ENCODE data around the gene ZNF783. TPM values are rescaled to one million over a fixed set of nuclear protein-coding genes. Genes with fewer than 3 reads are reported as not detected.

Gene ZNF783
- total and polyA plus RNA-seq, 9 donors: 5.5 to 27.6 (median 17.0) TPM

- H3K27ac ChIP-seq: no peak overlapping the region
- H3K27me3 ChIP-seq: no peaks in the 10 kb centered on the region
- no peaks in the 10 kb centered on the region for H3K36me3 ChIP-seq
- peak overlapping the region; percentile 31 for H3K4me3 ChIP-seq
- H3K9me3 ChIP-seq: no peaks in the 10 kb centered on the region
- TF ChIP-seq CTCF (IDR thresholded peaks at IDR 0.05) (no peak), POLR2A (IDR thresholded peaks at IDR 0.05) (no peak), EP300 (IDR thresholded peaks at IDR 0.05) (no peak)
- intact Hi-C loops (cut with DNase I): no loop called here
- H3K4me1 ChIP-seq (ENCODE audit: insufficient read depth): no peaks in the 10 kb centered on the region
- 29 to 49% (median 40%) methylated on average over 5 of the region's 5 CpGs for WGBS, 3 donors
- no peak for DNase-seq
Measured at GRCh38 chr7:149321978-149322541, 60.1 kb downstream of the ZNF783 start.

- intact Hi-C loops (cut with DNase I): no loop called here
- Histone ChIP-seq H3K27me3 (no peaks in the 10 kb centered on the region), H3K4me3 (no peak overlapping the region), H3K9me3 (no peaks in the 10 kb centered on the region), H3K27ac (no peak overlapping the region), H3K4me1 (ENCODE audit: insufficient read depth) (no peaks in the 10 kb centered on the region), H3K36me3 (no peaks in the 10 kb centered on the region)
- TF ChIP-seq EP300 (IDR thresholded peaks at IDR 0.05) (no peak), CTCF (IDR thresholded peaks at IDR 0.05) (no peak), POLR2A (IDR thresholded peaks at IDR 0.05) (no peak)
- DNase-seq: no peak
Measured at GRCh38 chr7:149322737-149323136, 60.7 kb downstream of the ZNF783 start.

- intact Hi-C loops (cut with DNase I): no loop called here
- Histone ChIP-seq H3K9me3 (no peaks in the 10 kb centered on the region), H3K36me3 (no peaks in the 10 kb centered on the region), H3K27ac (no peak overlapping the region), H3K4me1 (ENCODE audit: insufficient read depth) (no peaks in the 10 kb centered on the region), H3K27me3 (no peaks in the 10 kb centered on the region), H3K4me3 (no peak overlapping the region)
- DNase-seq: no peak
- no peak for TF ChIP-seq EP300 (IDR thresholded peaks at IDR 0.05)
- no peak for TF ChIP-seq CTCF (IDR thresholded peaks at IDR 0.05)
- no peak for TF ChIP-seq POLR2A (IDR thresholded peaks at IDR 0.05)
- WGBS, 3 donors: 54 to 62% (median 60%) methylated on average over 2 of the region's 2 CpGs
Measured at GRCh38 chr7:149325248-149325647, 63.3 kb downstream of the ZNF783 start.

- Histone ChIP-seq H3K9me3 (no peaks in the 10 kb centered on the region), H3K36me3 (no peaks in the 10 kb centered on the region), H3K4me3 (no peak overlapping the region), H3K4me1 (ENCODE audit: insufficient read depth) (no peaks in the 10 kb centered on the region), H3K27ac (no peak overlapping the region), H3K27me3 (no peaks in the 10 kb centered on the region)
- TF ChIP-seq EP300 (IDR thresholded peaks at IDR 0.05) (no peak), POLR2A (IDR thresholded peaks at IDR 0.05) (no peak), CTCF (IDR thresholded peaks at IDR 0.05) (no peak)
- intact Hi-C loops (cut with DNase I): no loop called here
- WGBS, 3 donors: 16 to 54% (median 32%) methylated on average over 3 of the region's 3 CpGs
- no peak for DNase-seq
Measured at GRCh38 chr7:149329265-149329664, 67.3 kb downstream of the ZNF783 start.

All from ovary (tissue), 9 donors.